Vagina (tissue), 2 donors: ENCODE data around the gene FUT8. TPM values are rescaled to one million over a fixed set of nuclear protein-coding genes. Genes with fewer than 3 reads are reported as not detected.

Experiments
- DNase-seq, 2 donors: peaks; one replicate each; pipeline ENCODE4 v3.0.0-alpha.2; 2017; ENCODE audit errors: extremely low spot score in 2 of 2
- H3K27ac ChIP-seq: fragments of 200-600 bp; sonication (generic); one replicate; pipeline ENCODE4 v1.5.1; 2019
- H3K27me3 ChIP-seq: fragments of 200-600 bp; sonication (generic); one replicate; pipeline ENCODE4 v1.5.1; 2019
- H3K36me3 ChIP-seq, 2 donors: fragments of 200-600 bp; sonication (generic); one replicate each; pipeline ENCODE4 v1.5.1; 2017 to 2019
- H3K4me1 ChIP-seq: fragments of 200-600 bp; sonication (generic); one replicate; pipeline ENCODE4 v1.5.1; 2019
- H3K4me3 ChIP-seq, 2 donors: fragments of 200-600 bp; sonication (generic); 1 replicate in 1 of 2; 2 replicates in 1 of 2; pipeline ENCODE4 v1.5.1; 2016 to 2019
- H3K9me3 ChIP-seq: fragments of 200-600 bp; sonication (generic); one replicate; pipeline ENCODE4 v1.5.1; 2019
- POLR2A ChIP-seq, 2 donors: fragments of 450-650 bp; IDR thresholded peaks; one replicate each; pipeline ENCODE4 v1.6.1; 2017; ENCODE audit warnings: antibody characterized with exemption in 2 of 2, mild to moderate bottlenecking in 2 of 2, moderate library complexity in 2 of 2
- POLR2AphosphoS5 ChIP-seq, 2 donors: sonication (generic); formaldehyde crosslinking; IDR thresholded peaks; one replicate each; pipeline ENCODE4 v1.9.0; 2017; ENCODE audit warnings: antibody characterized with exemption in 2 of 2, mild to moderate bottlenecking in 2 of 2, low read depth in 1 of 2; ENCODE audit not compliant: insufficient read depth in 1 of 2
- intact Hi-C: fragments of 100-400 bp; cut with DNase I; formaldehyde crosslinking; loops from one replicate; pipeline ENCODE4 v1.15.1; 2023
- total RNA-seq: library from RNA; depleted of rRNA; stranded (reverse); fragments of >200 nt; gene quantifications from one replicate; pipeline ENCODE4 v1.2.3, GENCODE V29; 2016
- TF ChIP-seq, protein P1 (sequence below), 3 experiments: fragments of 450-650 bp in 2 of 3; fragments of 200-600 bp in 1 of 3; sonication (generic) in 1 of 3; IDR thresholded peaks; one replicate each; pipeline ENCODE4 v1.5.1; 2017 to 2019; ENCODE audit warnings: antibody characterized with exemption in 3 of 3, mild to moderate bottlenecking in 2 of 3, moderate library complexity in 2 of 3

FUT8 gene
- total RNA-seq, 1 donor from 2014 or later = 35.1 TPM

DNA sequence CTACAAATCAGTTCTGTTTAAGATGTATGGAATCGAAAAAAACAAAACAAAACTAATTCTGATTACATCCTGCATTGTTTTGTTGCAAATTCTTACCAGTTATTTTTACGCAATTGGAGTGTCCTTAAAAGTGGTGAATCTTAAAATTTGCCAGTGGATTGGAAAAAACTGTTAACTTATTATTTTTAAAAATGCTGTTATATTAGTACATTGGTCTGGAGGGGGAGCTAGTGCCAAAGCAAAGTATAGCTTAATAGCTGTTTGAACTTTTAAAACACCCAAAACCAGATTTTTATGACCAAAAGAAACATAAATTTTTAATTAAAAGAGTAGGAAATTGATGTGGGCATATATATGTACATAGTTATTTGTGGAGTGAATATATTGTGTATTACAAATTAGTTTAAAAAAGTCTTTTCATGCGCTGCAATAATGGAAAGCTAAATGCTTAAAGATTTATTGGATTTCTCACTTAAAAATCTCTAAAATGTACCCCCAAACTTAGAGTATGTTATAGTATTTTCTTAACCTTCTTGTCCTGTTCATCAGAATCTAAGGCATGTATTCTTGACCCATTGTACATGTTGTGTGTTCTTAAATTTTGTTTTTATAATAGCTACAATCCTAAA lies 2.5 kb downstream of the FUT8 start:
- TF ChIP-seq, protein P1, sequence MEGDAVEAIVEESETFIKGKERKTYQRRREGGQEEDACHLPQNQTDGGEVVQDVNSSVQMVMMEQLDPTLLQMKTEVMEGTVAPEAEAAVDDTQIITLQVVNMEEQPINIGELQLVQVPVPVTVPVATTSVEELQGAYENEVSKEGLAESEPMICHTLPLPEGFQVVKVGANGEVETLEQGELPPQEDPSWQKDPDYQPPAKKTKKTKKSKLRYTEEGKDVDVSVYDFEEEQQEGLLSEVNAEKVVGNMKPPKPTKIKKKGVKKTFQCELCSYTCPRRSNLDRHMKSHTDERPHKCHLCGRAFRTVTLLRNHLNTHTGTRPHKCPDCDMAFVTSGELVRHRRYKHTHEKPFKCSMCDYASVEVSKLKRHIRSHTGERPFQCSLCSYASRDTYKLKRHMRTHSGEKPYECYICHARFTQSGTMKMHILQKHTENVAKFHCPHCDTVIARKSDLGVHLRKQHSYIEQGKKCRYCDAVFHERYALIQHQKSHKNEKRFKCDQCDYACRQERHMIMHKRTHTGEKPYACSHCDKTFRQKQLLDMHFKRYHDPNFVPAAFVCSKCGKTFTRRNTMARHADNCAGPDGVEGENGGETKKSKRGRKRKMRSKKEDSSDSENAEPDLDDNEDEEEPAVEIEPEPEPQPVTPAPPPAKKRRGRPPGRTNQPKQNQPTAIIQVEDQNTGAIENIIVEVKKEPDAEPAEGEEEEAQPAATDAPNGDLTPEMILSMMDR (IDR thresholded peaks at IDR 0.05) = no peak
- no peak for TF ChIP-seq POLR2A (IDR thresholded peaks at IDR 0.05)
- TF ChIP-seq POLR2AphosphoS5 (IDR thresholded peaks at IDR 0.05; ENCODE audit: insufficient read depth in 1 of 2, low read depth in 1 of 2) = no peak
- no peaks in the 10 kb centered on the region for H3K27me3 ChIP-seq
- H3K27ac ChIP-seq = no peak overlapping the region
- no peaks in the 10 kb centered on the region for H3K36me3 ChIP-seq
- no peaks in the 10 kb centered on the region for H3K9me3 ChIP-seq
- no peak for DNase-seq
- H3K4me1 ChIP-seq = peaks cover 20% of the 10 kb centered on the region
- no peak overlapping the region for H3K4me3 ChIP-seq
- intact Hi-C loops = loop anchor here (5.0 to 10.0 kb wide), 2 partner anchors 420 to 428 kb away; partner anchors contain the start of gene FNTB

DNA sequence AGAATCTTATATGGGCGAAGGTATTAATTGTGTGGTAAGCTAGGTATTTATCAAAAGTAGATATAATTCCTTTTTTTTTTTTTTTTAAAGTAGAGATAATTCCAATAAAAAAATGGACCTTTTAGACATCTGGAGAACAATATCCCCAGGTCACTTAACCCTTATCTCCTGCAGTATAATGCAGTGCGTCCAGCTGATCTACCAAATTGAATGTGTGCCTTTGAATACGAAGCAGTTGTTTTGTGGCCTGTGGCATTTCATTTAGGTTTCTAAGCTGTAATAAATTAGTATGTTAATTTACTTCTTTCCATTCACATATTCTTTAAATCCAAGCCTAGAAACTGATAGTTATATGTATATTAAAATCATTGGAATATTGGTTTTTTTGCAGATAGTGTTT lies 3.1 kb downstream of the FUT8 start:
- Histone ChIP-seq H3K27me3 (no peaks in the 10 kb centered on the region), H3K27ac (no peak overlapping the region), H3K9me3 (no peaks in the 10 kb centered on the region), H3K36me3 (no peaks in the 10 kb centered on the region), H3K4me3 (no peak overlapping the region), H3K4me1 (peaks cover 20% of the 10 kb centered on the region)
- no peak for DNase-seq
- intact Hi-C loops = loop anchor here (10.0 kb wide), 1 partner anchor 419 kb away; no protein-coding TSS in a partner anchor
- no peak for TF ChIP-seq POLR2AphosphoS5 (IDR thresholded peaks at IDR 0.05; ENCODE audit: insufficient read depth in 1 of 2, low read depth in 1 of 2)

DNA sequence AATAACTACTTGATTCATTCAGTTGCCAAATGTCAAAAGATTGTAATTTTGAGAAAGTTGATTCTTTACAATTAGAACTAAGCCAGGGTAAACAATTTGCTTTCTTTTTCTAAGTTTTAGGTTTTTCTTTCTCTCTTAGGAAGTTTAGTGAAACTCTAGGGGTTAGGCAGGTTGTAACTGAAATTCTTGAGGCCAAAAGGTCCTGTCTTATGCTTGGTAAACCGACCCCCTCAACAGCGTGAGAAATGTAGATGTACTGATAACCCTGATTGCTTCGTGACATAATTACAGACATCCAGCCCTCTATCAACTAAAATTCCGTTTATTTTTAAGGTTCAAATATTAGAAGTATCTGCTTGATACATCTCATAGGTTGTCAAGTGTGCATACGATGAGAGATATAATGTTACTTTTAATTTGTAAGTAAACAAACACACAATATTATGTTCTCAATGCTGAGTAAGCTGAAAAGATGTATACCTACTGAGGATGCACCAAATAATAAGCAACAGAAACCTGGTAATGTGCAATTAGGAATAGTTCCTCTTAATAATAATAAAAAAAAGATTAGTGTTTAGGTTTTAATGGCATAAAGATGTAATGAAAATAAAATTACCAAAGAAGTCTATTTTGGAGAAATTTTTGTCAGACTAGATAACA lies 7.2 kb downstream of the FUT8 start:
- no peak for DNase-seq
- TF ChIP-seq POLR2A (IDR thresholded peaks at IDR 0.05) (no peak), POLR2AphosphoS5 (IDR thresholded peaks at IDR 0.05; ENCODE audit: insufficient read depth in 1 of 2, low read depth in 1 of 2) (no peak)
- TF ChIP-seq, protein P1 (IDR thresholded peaks at IDR 0.05) = no peak
- H3K4me3 ChIP-seq = no peak overlapping the region
- no peaks in the 10 kb centered on the region for H3K27me3 ChIP-seq
- H3K36me3 ChIP-seq = no peaks in the 10 kb centered on the region
- H3K27ac ChIP-seq = no peak overlapping the region
- no peaks in the 10 kb centered on the region for H3K9me3 ChIP-seq
- intact Hi-C loops = loop anchor here (10.0 kb wide), 1 partner anchor 415 kb away; no protein-coding TSS in a partner anchor
- H3K4me1 ChIP-seq = peaks cover 11% of the 10 kb centered on the region

DNA sequence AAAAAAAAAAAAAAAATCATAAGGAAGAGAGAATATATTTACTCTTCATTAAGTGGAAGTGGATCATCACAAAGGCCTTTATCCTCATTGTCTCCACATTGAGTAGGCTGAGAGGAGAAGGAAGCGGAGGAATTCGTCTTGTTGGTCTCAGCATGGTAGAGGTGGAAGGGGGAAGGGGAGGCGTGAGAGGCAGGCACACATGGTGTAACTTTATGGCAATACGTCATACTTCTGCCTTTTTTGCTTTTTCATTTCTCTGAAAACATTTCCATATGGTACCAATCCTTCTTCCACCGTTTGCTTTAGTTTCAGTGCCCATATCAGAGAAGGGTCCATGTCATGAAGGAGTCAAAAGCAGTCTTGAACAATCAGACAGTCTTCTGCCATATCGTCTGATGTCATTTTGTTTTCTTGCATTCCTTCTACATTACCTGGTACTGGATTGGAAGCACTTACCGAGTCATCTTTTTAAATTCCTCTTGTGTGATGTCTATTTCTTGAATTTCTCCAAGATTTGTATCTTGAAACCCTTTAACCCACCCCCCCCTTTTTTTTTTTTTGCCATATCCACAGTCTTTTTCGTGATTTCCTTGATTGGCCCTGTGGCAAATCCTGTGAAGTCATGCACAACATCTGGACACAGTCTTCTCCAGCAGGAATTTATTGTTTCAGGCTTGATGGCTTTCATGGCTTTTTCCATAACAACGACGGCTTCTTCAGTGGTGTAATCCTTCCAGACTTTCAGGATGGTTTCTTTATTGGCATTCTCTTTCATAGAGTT lies 8.9 kb downstream of the FUT8 start:
- H3K36me3 ChIP-seq = no peaks in the 10 kb centered on the region
- intact Hi-C loops = no loop called here
- no peak overlapping the region for H3K4me3 ChIP-seq
- no peak for TF ChIP-seq POLR2A (IDR thresholded peaks at IDR 0.05)
- TF ChIP-seq, protein P1 (IDR thresholded peaks at IDR 0.05) = no peak
- no peak for TF ChIP-seq POLR2AphosphoS5 (IDR thresholded peaks at IDR 0.05; ENCODE audit: insufficient read depth in 1 of 2, low read depth in 1 of 2)
- no peak for DNase-seq
- H3K27me3 ChIP-seq = no peaks in the 10 kb centered on the region
- no peaks in the 10 kb centered on the region for H3K9me3 ChIP-seq
- H3K27ac ChIP-seq = peak overlapping the region; percentile 68
- H3K4me1 ChIP-seq = peaks cover 10% of the 10 kb centered on the region

DNA sequence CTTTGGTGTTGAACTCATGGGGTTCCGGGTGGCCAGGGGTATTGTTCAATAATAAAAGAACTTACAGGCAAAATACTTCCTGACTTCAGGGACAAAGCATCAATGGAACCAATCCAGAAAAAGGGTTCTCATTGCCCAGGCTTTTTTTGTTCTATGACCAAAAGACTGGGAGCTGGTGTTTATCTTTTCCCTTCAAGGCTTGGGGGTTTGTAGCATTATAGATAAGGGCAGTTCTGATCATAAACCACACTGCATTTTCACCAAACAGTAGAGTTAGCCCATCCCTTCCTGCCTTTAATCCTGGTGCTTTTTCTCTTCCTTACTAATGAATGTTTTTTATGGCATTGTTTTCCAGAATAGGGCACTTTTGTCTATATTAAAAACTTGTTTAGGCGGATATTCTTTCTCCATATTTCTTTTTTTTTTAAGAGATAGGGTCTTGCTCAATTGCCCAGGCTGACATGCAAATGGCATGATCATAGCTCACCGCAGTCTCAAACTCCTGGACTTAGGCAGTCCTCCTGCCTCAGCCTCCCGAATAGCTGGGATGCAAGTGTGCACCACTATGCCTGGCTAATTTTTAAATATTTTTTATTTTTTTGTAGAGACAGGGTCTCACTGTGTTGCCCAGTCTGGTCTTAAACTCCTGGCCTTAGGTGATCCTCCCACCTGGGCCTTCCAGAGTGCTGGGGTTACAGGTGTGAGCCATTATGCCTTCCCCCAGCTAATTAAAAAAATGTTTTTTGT lies 9.7 kb downstream of the FUT8 start:
- TF ChIP-seq POLR2A (IDR thresholded peaks at IDR 0.05) (no peak), POLR2AphosphoS5 (IDR thresholded peaks at IDR 0.05; ENCODE audit: insufficient read depth in 1 of 2, low read depth in 1 of 2) (no peak)
- TF ChIP-seq, protein P1 (IDR thresholded peaks at IDR 0.05) = no peak
- H3K4me1 ChIP-seq = peaks cover 10% of the 10 kb centered on the region
- no peaks in the 10 kb centered on the region for H3K27me3 ChIP-seq
- intact Hi-C loops = no loop called here
- no peaks in the 10 kb centered on the region for H3K9me3 ChIP-seq
- DNase-seq = no peak
- peak overlapping the region; percentile 68 for H3K27ac ChIP-seq
- H3K36me3 ChIP-seq = no peaks in the 10 kb centered on the region
- no peak overlapping the region for H3K4me3 ChIP-seq
